Measurements from ENCODE around the gene SAMD13.

Gene SAMD13

GRCh38 chr1:84347271-84347931 is 45.9 kb downstream of the SAMD13 start:
- DNase-seq, result no peak

- DNase-seq, result no peak
These were observed 46.5 kb downstream of the SAMD13 start for GRCh38 chr1:84347932-84348555.

GRCh38 chr1:84348759-84349158 is 47.3 kb downstream of the SAMD13 start:
- no peak for DNase-seq

- DNase-seq, result no peak
These were observed 48.6 kb downstream of the SAMD13 start for GRCh38 chr1:84350104-84350503.

GRCh38 chr1:84350550-84350949 is 49.0 kb downstream of the SAMD13 start:
- DNase-seq, result no peak

GRCh38 chr1:84352298-84353106 is 51.0 kb downstream of the SAMD13 start:
- no peak for DNase-seq

GRCh38 chr1:84353695-84354094 is 52.2 kb downstream of the SAMD13 start:
- DNase-seq, result no peak

GRCh38 chr1:84355556-84355955 is 54.0 kb downstream of the SAMD13 start:
- no peak for DNase-seq

- DNase-seq, result no peak
These were observed 55.4 kb downstream of the SAMD13 start for GRCh38 chr1:84356881-84357280.

GRCh38 chr1:84358695-84359094 is 57.2 kb downstream of the SAMD13 start:
- DNase-seq, result no peak

- DNase-seq, result no peak
These were observed 58.8 kb downstream of the SAMD13 start for GRCh38 chr1:84360316-84360715.

- DNase-seq, result no peak
These were observed 60.3 kb downstream of the SAMD13 start for GRCh38 chr1:84361796-84362195.

GRCh38 chr1:84363019-84363418 is 61.5 kb downstream of the SAMD13 start:
- no peak for DNase-seq

- no peak for DNase-seq
These were observed 62.1 kb downstream of the SAMD13 start for GRCh38 chr1:84363622-84364021.

- DNase-seq, result no peak
These were observed 64.0 kb downstream of the SAMD13 start for GRCh38 chr1:84365225-84366221.

- DNase-seq, result no peak
These were observed 65.3 kb downstream of the SAMD13 start for GRCh38 chr1:84366786-84367185.

GRCh38 chr1:84367219-84367618 is 65.7 kb downstream of the SAMD13 start:
- no peak for DNase-seq

GRCh38 chr1:84368441-84368840 is 66.9 kb downstream of the SAMD13 start:
- no peak for DNase-seq

GRCh38 chr1:84370266-84370665 is 68.8 kb downstream of the SAMD13 start:
- no peak for DNase-seq

- DNase-seq, result no peak
These were observed 69.4 kb downstream of the SAMD13 start for GRCh38 chr1:84370831-84371394.

GRCh38 chr1:84373436-84374141 is 72.1 kb downstream of the SAMD13 start:
- no peak for DNase-seq

All from activated naive CD4-positive, alpha-beta T cell treated with anti-CD3 and anti-CD28 coated beads, Interleukin-2, amount 50 U/mL, for 16 hours (primary cell).